GM21825 (cell line): ENCODE measurements around the gene MFSD1.
"Not testable (repeated sequence)": the region's sequence is repeated elsewhere in the genome, so short reads cannot be mapped to it uniquely, and the experiment has no call there.

ENCODE experiments used
- ATAC-seq: cut with Tn5 transposase; IDR thresholded peaks from one replicate; pipeline ENCODE4 v1.9.1; 2021; ENCODE audit warnings: mild to moderate bottlenecking, moderate library complexity; ENCODE audit not compliant: unreplicated experiment

MFSD1 gene

GRCh38 chr3:158775426-158776410 lies 26.1 kb upstream of the MFSD1 start:
- ATAC-seq: peak; percentile 51

GRCh38 chr3:158776531-158776930 lies 25.3 kb upstream of the MFSD1 start:
- ATAC-seq: no peak

GRCh38 chr3:158777161-158777873 lies 24.5 kb upstream of the MFSD1 start:
- ATAC-seq: no peak

GRCh38 chr3:158780766-158781165 lies 21.1 kb upstream of the MFSD1 start:
- ATAC-seq: no peak

GRCh38 chr3:158781191-158781590 lies 20.7 kb upstream of the MFSD1 start:
- no peak for ATAC-seq

GRCh38 chr3:158781849-158782248 lies 20.0 kb upstream of the MFSD1 start:
- ATAC-seq: no peak

GRCh38 chr3:158782283-158782989 lies 19.4 kb upstream of the MFSD1 start:
- no peak for ATAC-seq

- no peak for ATAC-seq
Observed at GRCh38 chr3:158783051-158783450, 18.8 kb upstream of the MFSD1 start.

- ATAC-seq: no peak
Observed at GRCh38 chr3:158785972-158786371, 15.9 kb upstream of the MFSD1 start.

GRCh38 chr3:158788446-158788845 lies 13.4 kb upstream of the MFSD1 start:
- ATAC-seq: no peak

GRCh38 chr3:158789592-158789991 lies 12.3 kb upstream of the MFSD1 start:
- no peak for ATAC-seq

GRCh38 chr3:158790901-158791589 lies 10.8 kb upstream of the MFSD1 start:
- ATAC-seq: peak; percentile 66

GRCh38 chr3:158791590-158791920 lies 10.3 kb upstream of the MFSD1 start:
- not testable (repeated sequence) for ATAC-seq

- no peak for ATAC-seq
Observed at GRCh38 chr3:158792709-158793108, 9.1 kb upstream of the MFSD1 start.

- ATAC-seq: no peak
Observed at GRCh38 chr3:158794206-158794605, 7.6 kb upstream of the MFSD1 start.

GRCh38 chr3:158794936-158795518 lies 6.8 kb upstream of the MFSD1 start:
- no peak for ATAC-seq

GRCh38 chr3:158801201-158801600 lies 653 bp upstream of the MFSD1 start:
- no peak for ATAC-seq

- peak; percentile 30 for ATAC-seq
Observed at GRCh38 chr3:158802409-158803268, 785 bp downstream of the MFSD1 start.

- no peak for ATAC-seq
Observed at GRCh38 chr3:158804441-158804840, 2.6 kb downstream of the MFSD1 start.

- ATAC-seq: no peak
Observed at GRCh38 chr3:158808697-158809096, 6.8 kb downstream of the MFSD1 start.
